ENCODE measurements around the gene PRKD2. TPM values are rescaled to one million over a fixed set of nuclear protein-coding genes. Genes with fewer than 3 reads are reported as not detected.
A peak's percentile ranks its signal among the peaks of the same experiment; 100 is the strongest.

PRKD2 gene
- total RNA-seq, 1 experiment from 2014 or later, result 88.5 TPM

DNA sequence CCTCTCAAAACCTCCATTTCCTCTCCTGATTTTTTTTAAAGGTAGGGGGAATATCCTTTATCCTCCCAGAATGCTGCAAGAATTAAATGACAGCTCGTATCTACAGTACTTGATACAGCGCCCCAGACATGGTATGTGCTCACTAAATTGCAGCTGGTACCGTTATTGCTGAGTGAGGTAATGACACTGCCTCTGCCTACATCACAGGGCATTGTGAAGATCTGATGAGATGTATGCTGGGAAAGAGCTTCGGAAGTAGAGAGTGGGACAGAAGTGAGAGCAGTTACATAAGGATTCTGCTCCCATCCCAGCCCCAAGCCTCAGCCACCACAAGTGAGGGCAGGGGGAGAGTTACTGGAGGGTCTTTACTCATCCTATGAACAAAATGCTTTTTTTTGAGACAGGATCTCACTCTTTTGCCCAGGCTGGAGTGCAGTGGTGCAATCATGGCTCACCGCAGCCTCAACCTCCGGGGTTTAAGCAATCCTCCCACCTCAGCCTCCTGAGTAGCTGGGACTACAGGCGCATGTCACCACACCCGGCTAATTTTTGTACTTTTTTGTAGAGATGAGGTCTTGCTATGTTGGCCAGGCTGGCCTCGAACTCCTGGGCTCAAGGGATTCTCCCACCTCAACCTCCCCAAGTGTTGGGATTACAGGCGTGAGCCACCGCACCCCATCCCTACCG, 27.2 kb upstream of the PRKD2 start:
- no peaks in the 10 kb centered on the region for H3K9me3 ChIP-seq (ENCODE audit: insufficient read depth, low read depth)
- TSS peak; percentile 29 for BruUV-seq (replicated peaks)
- H3K36me3 ChIP-seq (ENCODE audit: low read depth), result peaks cover 17% of the 10 kb centered on the region; the same call in 1 of the 2 replicates

DNA sequence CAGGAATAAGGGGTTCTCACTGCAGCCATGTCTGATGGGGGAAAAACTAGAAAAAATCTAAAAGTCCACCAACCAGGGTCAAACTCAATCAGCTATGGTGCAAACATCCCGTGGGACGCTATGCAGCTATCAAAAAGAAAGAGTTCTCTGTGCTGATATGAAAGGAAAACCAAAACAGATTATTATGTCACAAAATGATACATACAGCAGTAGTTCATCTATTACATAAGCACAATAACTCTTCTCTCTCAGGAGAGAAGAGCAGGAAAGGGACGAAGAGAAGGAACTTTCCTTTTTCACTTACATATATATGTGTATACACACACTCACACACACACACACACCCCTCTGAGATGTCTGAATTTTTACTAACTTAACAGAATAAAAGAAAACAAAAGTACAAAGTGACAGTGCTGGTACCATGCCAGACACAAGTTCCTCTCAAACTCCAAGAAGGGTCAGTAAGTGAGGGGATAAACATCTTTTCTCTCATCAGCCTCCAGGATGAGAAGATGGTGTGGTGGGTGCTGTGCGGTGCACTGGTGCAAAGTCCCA, 26.1 kb upstream of the PRKD2 start:
- DNase-seq, result peak in 1 of 2 experiments; percentile 19
- Histone ChIP-seq H3K27ac (no peak overlapping the region), H3K36me3 (ENCODE audit: low read depth) (peaks cover 27% of the 10 kb centered on the region), H3F3A (ENCODE audit: insufficient read depth, low read depth) (peaks cover 11% of the 10 kb centered on the region; the same call in 1 of the 2 replicates), H3K27me3 (ENCODE audit: insufficient read depth, low read depth) (no peaks in the 10 kb centered on the region), H3K4me1 (replicated peaks; ENCODE audit: insufficient read depth) (peaks cover 11% of the 10 kb centered on the region), H2AFZ (no peak overlapping the region), H3K4me3 (no peak overlapping the region), H3K4me2 (no peak overlapping the region), H3K9me3 (ENCODE audit: insufficient read depth, low read depth) (no peaks in the 10 kb centered on the region), H3K9me2 (ENCODE audit: insufficient read depth) (no peaks in the 10 kb centered on the region), H3K79me2 (ENCODE audit: low read depth) (peaks cover 88% of the 10 kb centered on the region), H4K20me1 (ENCODE audit: insufficient read depth) (peaks cover 64% of the 10 kb centered on the region)
- no TSS peak for BruUV-seq (replicated peaks)
- no peak for TF ChIP-seq EZH2 (IDR thresholded peaks at IDR 0.05; ENCODE audit: low read depth)
- TF ChIP-seq, protein P1, sequence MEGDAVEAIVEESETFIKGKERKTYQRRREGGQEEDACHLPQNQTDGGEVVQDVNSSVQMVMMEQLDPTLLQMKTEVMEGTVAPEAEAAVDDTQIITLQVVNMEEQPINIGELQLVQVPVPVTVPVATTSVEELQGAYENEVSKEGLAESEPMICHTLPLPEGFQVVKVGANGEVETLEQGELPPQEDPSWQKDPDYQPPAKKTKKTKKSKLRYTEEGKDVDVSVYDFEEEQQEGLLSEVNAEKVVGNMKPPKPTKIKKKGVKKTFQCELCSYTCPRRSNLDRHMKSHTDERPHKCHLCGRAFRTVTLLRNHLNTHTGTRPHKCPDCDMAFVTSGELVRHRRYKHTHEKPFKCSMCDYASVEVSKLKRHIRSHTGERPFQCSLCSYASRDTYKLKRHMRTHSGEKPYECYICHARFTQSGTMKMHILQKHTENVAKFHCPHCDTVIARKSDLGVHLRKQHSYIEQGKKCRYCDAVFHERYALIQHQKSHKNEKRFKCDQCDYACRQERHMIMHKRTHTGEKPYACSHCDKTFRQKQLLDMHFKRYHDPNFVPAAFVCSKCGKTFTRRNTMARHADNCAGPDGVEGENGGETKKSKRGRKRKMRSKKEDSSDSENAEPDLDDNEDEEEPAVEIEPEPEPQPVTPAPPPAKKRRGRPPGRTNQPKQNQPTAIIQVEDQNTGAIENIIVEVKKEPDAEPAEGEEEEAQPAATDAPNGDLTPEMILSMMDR (conservative IDR thresholded peaks at IDR 0.05), result no peak
- ChIA-PET CTCF (interaction anchor here (0.7 kb wide), 1 partner anchor 213 kb away, joined by 3 read pairs; no protein-coding TSS in a partner anchor), POLR2A (ENCODE audit: unreplicated experiment) (no interaction called here)
- intact Hi-C loops (cut with micrococcal nuclease; ENCODE audit: unreplicated experiment), result no loop called here

More for the DNA sequence above, 27.2 kb upstream of the PRKD2 start:
- no peak overlapping the region for H2AFZ ChIP-seq
- POLR2A ChIA-PET (ENCODE audit: unreplicated experiment), result no interaction called here
- peaks cover 76% of the 10 kb centered on the region for H3K79me2 ChIP-seq (ENCODE audit: low read depth)
- CTCF ChIA-PET, result interaction anchor here (0.5 to 0.7 kb wide), 3 partner anchors 37 to 85 kb away, joined by 3 to 11 read pairs (median 6); no protein-coding TSS in a partner anchor
- DNase-seq, result no peak
- TF ChIP-seq, protein P1 (conservative IDR thresholded peaks at IDR 0.05), result no peak
- TF ChIP-seq EZH2 (IDR thresholded peaks at IDR 0.05; ENCODE audit: low read depth), result no peak
- no peaks in the 10 kb centered on the region for H3K27me3 ChIP-seq (ENCODE audit: insufficient read depth, low read depth)
- intact Hi-C loops (cut with micrococcal nuclease; ENCODE audit: unreplicated experiment), result no loop called here
- no peaks in the 10 kb centered on the region for H3K9me2 ChIP-seq (ENCODE audit: insufficient read depth)
- H3K4me3 ChIP-seq, result peak overlapping the region; percentile 88; the same call in 1 of the 2 replicates
- H4K20me1 ChIP-seq (ENCODE audit: insufficient read depth), result peaks cover 53% of the 10 kb centered on the region
- peaks cover 11% of the 10 kb centered on the region for H3K4me1 ChIP-seq (replicated peaks; ENCODE audit: insufficient read depth)
- H3K27ac ChIP-seq, result no peak overlapping the region
- peaks cover 20% of the 10 kb centered on the region; the same call in 1 of the 2 replicates for H3F3A ChIP-seq (ENCODE audit: insufficient read depth, low read depth)
- peak overlapping the region; percentile 82 for H3K4me2 ChIP-seq

DNA sequence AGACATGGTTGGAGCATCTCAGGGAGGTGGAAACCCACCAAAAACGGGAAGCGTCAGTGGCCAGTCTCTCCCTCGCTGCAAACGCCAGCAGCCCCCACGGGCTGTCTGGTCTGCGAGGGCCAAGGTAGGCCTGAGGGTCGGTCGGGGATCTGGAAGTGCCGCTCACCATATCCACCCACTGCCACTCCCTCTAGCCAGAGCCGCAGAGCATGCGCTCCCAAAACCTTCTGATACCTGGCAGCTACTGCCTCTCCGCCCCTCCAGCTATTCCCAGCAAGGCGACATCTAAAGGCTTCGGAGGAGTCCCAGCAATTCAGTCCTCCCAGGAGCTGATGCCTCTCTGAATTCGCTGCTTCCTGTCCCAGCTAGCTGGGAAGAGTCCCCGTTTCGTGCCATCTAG, 24.5 kb upstream of the PRKD2 start:
- POLR2A ChIA-PET (ENCODE audit: unreplicated experiment), result no interaction called here
- H3K27ac ChIP-seq, result no peak overlapping the region

More for the DNA sequence above, 24.5 kb upstream of the PRKD2 start:
- H3K27me3 ChIP-seq (ENCODE audit: insufficient read depth, low read depth), result no peaks in the 10 kb centered on the region
- CTCF ChIA-PET, result no interaction called here
- H3K4me1 ChIP-seq (replicated peaks; ENCODE audit: insufficient read depth), result peaks cover 11% of the 10 kb centered on the region
- H3K9me3 ChIP-seq (ENCODE audit: insufficient read depth, low read depth), result no peaks in the 10 kb centered on the region
- intact Hi-C loops (cut with micrococcal nuclease; ENCODE audit: unreplicated experiment), result no loop called here
- TF ChIP-seq, protein P1 (conservative IDR thresholded peaks at IDR 0.05), result no peak
- no peak for TF ChIP-seq EZH2 (IDR thresholded peaks at IDR 0.05; ENCODE audit: low read depth)
- peaks cover 74% of the 10 kb centered on the region for H4K20me1 ChIP-seq (ENCODE audit: insufficient read depth)
- DNase-seq, result no peak
- no peak overlapping the region for H2AFZ ChIP-seq
- H3K36me3 ChIP-seq (ENCODE audit: low read depth), result peaks cover 32% of the 10 kb centered on the region
- no peak overlapping the region for H3K4me2 ChIP-seq
- no peak overlapping the region for H3K4me3 ChIP-seq
- no peaks in the 10 kb centered on the region for H3K9me2 ChIP-seq (ENCODE audit: insufficient read depth)
- no TSS peak for BruUV-seq (replicated peaks)
- H3F3A ChIP-seq (ENCODE audit: insufficient read depth, low read depth), result no peaks in the 10 kb centered on the region
- peaks cover 91% of the 10 kb centered on the region for H3K79me2 ChIP-seq (ENCODE audit: low read depth)
